H1 (cell line): ENCODE measurements around the gene ANKRD60. TPM values are rescaled to one million over a fixed set of nuclear protein-coding genes. Genes with fewer than 3 reads are reported as not detected.

Experiments
- PHF8 ChIP-seq: fragments of 200-600 bp; sonication (generic); conservative IDR thresholded peaks from 2 replicates; pipeline ENCODE4 v1.7.1; 2012; ENCODE audit warnings: low read depth, mild to moderate bottlenecking, inconsistent platforms, low read length, moderate library complexity
- polyA plus RNA-seq, 7 experiments: library from polyadenylated mRNA; depleted of rRNA in 3 of 7; stranded (reverse) in 5 of 7; unstranded in 2 of 7; fragments of >200 nt in 5 of 7; fragments of 200-250 nt in 2 of 7; gene quantifications; 1 replicate in 5 of 7; 2 replicates in 1 of 7; 4 replicates in 1 of 7; pipeline versions ENCODE4 v1.2.1 to v1.2.3, GENCODE V29; 2011 to 2013; ENCODE audit warnings: missing spikeins in 2 of 7, mixed read lengths in 2 of 7
- total RNA-seq: library from RNA; stranded (reverse); fragmentation: NEBNext Ultra II Directional; extraction: Animal tissue kit (Norgen Biotek cat#: 25700); gene quantifications from 2 replicates; pipeline ENCODE4 v1.2.1, GENCODE V29; 2021

ANKRD60 gene
- total and polyA plus RNA-seq, 2 of the 8 experiments (the other 6 are each of a cell fraction or from before 2014, with no cell fraction given) = not detected

- TF ChIP-seq PHF8 = no peak
Measured at GRCh38 chr20:58179083-58179431, 49.4 kb downstream of the ANKRD60 start (continued).
